Neuron (in vitro differentiated cells): ENCODE measurements around the gene CNPY2.
"Not testable (repeated sequence)": the region's sequence is repeated elsewhere in the genome, so short reads cannot be mapped to it uniquely, and the experiment has no call there.

Source experiments
- H2AFZ ChIP-seq: one replicate; pipeline ENCODE4 v1.6.1; 2013; ENCODE audit warnings: low read depth, mild to moderate bottlenecking, inconsistent platforms, low read length, moderate library complexity
- H3K27me3 ChIP-seq: one replicate; pipeline ENCODE4 v1.6.1; 2013; ENCODE audit warnings: low read length; ENCODE audit not compliant: insufficient read depth
- H3K36me3 ChIP-seq: one replicate; pipeline ENCODE4 v1.6.1; 2013; ENCODE audit warnings: low read length; ENCODE audit not compliant: insufficient read depth
- H3K4me1 ChIP-seq: one replicate; pipeline ENCODE4 v1.6.1; 2013; ENCODE audit warnings: low read length; ENCODE audit not compliant: insufficient read depth
- H3K4me3 ChIP-seq: 2 replicates; pipeline ENCODE4 v1.5.1; 2013; ENCODE audit warnings: mild to moderate bottlenecking, low read length, moderate library complexity
- H3K9me3 ChIP-seq: one replicate; pipeline ENCODE4 v1.6.1; 2013; ENCODE audit warnings: low read length

CNPY2 gene

DNA sequence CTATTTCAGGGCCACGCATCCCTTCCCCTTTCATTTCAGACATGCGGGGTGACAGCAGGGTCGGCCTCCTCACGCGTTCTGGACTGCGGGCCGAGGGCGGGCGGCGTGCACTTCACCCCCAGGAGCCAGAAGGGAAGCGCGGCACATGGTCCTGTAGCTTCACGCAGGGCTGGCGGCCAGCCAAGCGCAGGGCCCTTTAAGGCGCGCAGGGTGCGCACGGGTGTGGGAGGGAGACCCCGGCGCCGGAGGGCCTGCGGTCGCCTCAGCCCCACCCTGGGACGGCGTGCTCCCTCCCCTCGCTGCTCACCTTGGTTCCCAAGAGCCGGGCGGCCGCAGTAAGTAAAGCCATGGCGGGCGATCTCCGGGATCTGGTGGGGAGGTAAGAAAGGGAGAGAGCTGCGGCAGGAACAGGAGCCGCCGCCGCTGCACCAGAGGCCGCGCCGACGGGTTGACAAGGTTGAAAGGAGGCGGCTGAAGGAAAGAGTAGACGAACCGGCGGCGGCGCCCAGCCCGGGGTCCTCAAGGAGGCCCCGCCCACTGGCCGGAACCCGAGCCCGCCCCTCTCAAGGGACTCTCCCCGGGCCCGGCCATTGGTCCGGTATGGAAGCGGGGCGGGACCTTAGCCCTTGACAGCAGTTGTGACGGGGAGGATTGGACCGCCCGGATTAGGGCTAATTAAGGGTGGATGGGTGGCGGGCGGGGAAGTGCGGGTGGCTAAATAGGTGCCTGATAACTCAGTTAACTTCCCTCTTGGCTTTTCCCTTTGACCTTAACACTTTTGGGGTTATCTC lies 15.7 kb downstream of the CNPY2 start, which contains the start of gene CS:
Gene CS (minus strand): TSS at position 478 of the 791 bp plus-strand sequence. CDS start 129 bp downstream, at position 349.
- peaks cover 19% of the 10 kb centered on the region for H3K4me1 ChIP-seq
- H3K4me3 ChIP-seq, result peak within 1 kb of the TSS; percentile 87
- peaks cover 40% of the 10 kb centered on the region for H3K36me3 ChIP-seq
- H3K9me3 ChIP-seq, result no peaks in the 10 kb centered on the region
- peak within 1 kb of the TSS; percentile 2 for H2AFZ ChIP-seq
- H3K27me3 ChIP-seq, result no peaks in the 10 kb centered on the region

DNA sequence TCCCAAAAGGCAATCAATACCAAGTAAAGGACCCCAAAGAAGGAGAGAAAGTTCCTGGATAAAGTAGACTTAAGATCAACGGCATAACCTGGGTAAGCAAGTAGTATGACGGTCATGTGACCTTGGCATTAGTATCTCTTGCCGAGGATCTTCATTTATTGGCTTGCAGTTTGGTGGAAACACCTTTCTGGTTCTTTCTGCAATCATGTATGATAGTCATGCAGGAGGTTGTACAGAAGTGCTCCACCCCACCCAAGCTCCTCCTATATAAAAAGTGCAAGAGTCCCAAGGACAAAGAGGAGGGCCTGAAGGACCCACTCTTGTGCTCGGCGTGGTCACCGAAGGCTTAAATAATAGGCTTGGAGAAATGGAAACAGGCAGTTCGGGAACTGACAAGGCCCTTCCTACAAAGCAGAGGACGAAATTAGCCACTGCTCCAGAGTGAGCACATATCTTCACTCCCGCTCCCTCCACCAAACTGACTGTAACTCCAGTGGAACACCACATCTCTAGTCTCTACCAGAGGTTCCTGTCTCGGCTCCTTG lies 16.4 kb downstream of the CNPY2 start:
- H3K27me3 ChIP-seq, result no peaks in the 10 kb centered on the region
- peak overlapping the region; percentile 2 for H2AFZ ChIP-seq
- peaks cover 19% of the 10 kb centered on the region for H3K4me1 ChIP-seq
- peak overlapping the region; percentile 87 for H3K4me3 ChIP-seq
- H3K36me3 ChIP-seq, result peaks cover 39% of the 10 kb centered on the region
- H3K9me3 ChIP-seq, result no peaks in the 10 kb centered on the region

DNA sequence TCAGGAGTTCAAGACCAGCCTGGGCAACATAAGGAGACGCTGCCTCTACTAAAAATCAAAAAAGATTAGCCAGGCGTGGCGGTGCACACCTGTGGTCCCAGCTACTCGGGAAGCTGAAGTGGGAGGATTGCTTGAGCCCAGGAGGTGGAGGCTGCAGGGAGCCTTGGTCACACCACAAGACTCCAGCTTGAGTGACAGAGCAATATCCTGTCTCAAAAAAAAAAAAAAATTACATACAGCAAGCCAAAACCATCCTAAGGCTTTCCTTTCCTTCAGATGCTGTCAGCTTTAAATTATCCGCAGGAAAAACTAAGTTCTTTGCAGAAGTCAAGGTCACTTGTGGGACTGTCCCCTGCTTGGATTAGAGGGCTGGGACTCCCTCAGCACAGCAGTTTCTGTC lies 17.0 kb downstream of the CNPY2 start:
- Histone ChIP-seq H3K9me3 (no peaks in the 10 kb centered on the region), H3K4me1 (peaks cover 19% of the 10 kb centered on the region), H3K36me3 (peaks cover 40% of the 10 kb centered on the region), H2AFZ (no peak overlapping the region), H3K27me3 (no peaks in the 10 kb centered on the region), H3K4me3 (peak overlapping the region; percentile 87)

DNA sequence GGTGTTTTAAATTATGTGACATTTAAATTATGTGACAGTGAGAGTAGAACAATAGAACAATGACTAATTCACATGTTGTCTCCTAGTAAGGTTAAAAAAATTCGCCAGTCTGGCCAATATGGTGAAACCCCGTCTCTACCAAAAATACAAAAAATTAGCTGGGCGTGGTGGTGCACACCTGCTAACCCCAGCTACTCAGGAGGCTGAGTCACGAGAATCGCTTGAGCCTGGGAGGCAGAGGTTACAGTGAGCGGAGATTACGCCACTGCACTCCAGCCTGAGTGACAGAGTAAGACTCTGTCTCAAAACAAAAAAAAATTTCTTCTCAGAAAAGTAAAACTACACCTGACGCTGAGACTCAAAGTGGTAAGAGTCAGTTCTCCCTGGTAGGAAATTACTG lies 18.4 kb downstream of the CNPY2 start:
- Histone ChIP-seq H3K36me3 (peaks cover 42% of the 10 kb centered on the region), H3K4me3 (no peak overlapping the region)

DNA sequence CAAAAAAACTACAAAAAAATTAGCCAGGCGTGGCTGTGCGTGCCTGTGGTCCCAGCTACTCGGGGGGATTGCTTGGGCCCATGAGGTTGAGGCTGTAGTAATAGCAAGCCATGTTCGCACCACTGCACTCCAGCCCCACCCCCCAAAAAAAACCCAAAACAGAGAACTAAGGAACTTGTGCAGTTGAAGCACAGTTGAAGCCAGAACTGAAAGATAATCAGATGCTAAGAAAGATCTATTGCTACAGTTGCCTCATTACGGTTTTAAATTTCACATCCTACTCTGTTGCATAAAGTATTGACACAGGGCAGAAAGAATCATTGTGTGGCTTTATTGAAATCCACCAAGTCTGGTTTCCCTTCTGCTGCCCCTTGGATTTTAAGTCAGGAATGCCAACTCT lies 19.5 kb downstream of the CNPY2 start:
- no peak overlapping the region for H2AFZ ChIP-seq
- H3K27me3 ChIP-seq, result no peaks in the 10 kb centered on the region
- peaks cover 19% of the 10 kb centered on the region for H3K4me1 ChIP-seq
- H3K4me3 ChIP-seq, result no peak overlapping the region
- no peaks in the 10 kb centered on the region for H3K9me3 ChIP-seq
- peaks cover 44% of the 10 kb centered on the region for H3K36me3 ChIP-seq

More for the DNA sequence above, 18.4 kb downstream of the CNPY2 start:
- H3K27me3 ChIP-seq, result no peaks in the 10 kb centered on the region
- no peaks in the 10 kb centered on the region for H3K9me3 ChIP-seq
- H3K4me1 ChIP-seq, result peaks cover 19% of the 10 kb centered on the region
- no peak overlapping the region for H2AFZ ChIP-seq

DNA sequence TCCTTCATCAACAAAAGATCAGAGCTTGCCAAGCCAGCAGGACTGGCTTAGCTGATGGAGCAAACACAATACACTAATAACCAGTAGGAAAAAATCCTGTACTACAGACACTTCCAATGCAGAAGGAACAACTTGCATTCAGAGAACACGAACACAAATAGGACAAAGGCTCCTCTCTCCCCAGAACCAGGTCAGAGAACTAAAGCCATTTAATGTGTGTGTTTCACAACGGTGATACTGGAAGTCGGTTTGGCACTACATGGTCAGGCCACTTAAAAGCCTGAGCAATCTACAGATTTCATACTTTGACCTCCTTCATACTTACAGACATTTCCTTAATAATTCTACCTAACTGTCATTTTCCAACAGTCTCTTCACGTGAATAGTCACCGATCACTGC lies 22.0 kb downstream of the CNPY2 start:
- no peak overlapping the region for H2AFZ ChIP-seq
- H3K4me1 ChIP-seq, result peaks cover 6% of the 10 kb centered on the region
- peaks cover 52% of the 10 kb centered on the region for H3K36me3 ChIP-seq
- no peaks in the 10 kb centered on the region for H3K27me3 ChIP-seq
- H3K9me3 ChIP-seq, result no peaks in the 10 kb centered on the region
- no peak overlapping the region for H3K4me3 ChIP-seq

DNA sequence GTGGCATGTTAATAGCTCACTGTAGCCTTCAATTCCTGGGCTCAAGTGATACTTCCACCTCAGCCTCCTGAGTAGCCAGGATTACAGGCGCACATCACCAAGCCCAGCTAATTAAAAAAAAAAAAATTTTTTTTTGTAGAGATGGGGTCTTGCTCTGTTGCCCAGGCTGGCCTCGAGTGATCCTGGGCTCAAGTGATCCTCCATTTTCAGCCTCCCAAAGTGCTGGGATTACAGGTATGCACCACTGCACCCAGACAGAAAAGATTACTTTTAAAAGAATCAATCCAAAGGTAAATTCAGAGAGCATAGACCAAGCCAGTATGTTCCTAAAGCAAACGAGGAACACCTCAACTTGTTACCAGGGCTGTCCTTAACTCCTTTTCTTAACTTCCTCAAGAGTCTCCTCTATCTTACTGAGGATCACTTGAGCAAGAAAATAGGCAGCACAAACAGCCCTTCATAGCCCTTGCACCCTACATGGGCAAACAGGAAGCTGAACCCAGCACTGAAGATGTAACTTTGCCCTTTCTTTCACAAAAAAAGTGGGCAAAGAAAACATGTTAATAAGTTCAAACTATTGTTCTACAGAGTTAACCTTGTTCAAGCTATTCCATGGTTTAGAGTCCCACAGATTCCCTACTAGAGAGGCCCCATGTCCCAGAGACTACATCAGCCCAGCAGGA lies 26.9 kb downstream of the CNPY2 start:
- H3K27me3 ChIP-seq, result no peaks in the 10 kb centered on the region
- no peaks in the 10 kb centered on the region for H3K9me3 ChIP-seq
- no peaks in the 10 kb centered on the region for H3K4me1 ChIP-seq
- H2AFZ ChIP-seq, result no peak overlapping the region
- no peak overlapping the region for H3K4me3 ChIP-seq
- H3K36me3 ChIP-seq, result peaks cover 47% of the 10 kb centered on the region

DNA sequence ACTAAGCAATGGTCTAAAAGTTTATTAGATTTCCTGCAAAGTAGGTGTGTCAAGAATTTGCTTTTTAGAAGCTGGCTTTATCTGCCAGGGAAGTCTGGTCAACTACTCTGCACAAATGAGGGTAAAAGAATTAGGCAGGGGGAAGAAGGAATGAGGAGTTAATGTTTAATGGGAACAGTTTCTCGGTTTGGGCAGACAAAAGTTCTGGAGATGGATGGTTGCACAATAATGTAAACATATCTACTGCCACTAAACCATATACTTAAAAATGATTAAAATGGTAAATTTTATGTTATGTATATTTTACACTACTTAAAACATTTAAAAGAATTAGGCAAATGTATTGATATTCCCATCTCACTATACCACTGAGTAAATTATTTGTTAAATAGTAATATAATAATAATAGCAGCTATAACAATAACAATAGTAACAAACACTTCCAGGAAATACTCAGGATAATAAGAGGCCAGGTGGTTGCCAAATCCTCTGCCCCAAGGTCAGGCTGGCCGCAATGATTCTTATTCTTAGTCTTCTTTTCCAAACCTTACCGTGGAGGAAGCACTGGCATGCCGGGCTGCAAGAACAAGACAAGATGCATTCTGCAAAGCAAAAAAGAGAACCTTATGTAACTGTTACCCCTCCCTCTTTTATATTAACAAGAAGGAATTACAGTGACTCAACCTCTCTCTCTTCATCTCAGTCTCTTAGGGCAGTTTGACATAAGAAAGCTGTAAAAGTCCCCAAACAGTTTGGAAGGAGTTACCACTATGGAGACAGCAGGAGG lies 29.6 kb downstream of the CNPY2 start:
- H3K4me1 ChIP-seq, result no peaks in the 10 kb centered on the region
- H3K27me3 ChIP-seq, result no peaks in the 10 kb centered on the region
- H3K4me3 ChIP-seq, result no peak overlapping the region
- H2AFZ ChIP-seq, result no peak overlapping the region
- H3K9me3 ChIP-seq, result no peaks in the 10 kb centered on the region
- peaks cover 59% of the 10 kb centered on the region for H3K36me3 ChIP-seq

DNA sequence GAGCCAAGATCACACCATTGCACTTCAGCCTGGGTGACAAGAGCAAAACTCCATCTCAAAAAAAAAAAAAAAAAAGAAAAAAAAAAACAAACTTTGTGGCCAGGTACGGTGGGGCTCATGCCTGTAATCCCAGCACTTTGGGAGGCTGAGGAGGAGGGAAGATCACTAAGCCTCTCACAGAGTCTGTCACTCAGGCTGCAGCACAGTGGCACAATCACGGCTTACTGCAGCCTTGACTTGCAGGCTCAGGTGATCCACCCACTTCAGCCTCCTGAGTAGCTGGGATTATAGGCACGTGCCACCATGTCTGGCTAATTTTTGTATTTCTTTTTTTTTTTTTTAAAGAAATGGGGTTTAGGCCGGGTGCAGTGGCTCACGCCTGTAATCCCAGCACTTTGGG lies 31.5 kb downstream of the CNPY2 start:
- H2AFZ ChIP-seq, H3K9me3 ChIP-seq, H3K4me1 ChIP-seq, H3K4me3 ChIP-seq, H3K27me3 ChIP-seq: not testable (repeated sequence)
- peaks cover 69% of the 10 kb centered on the region for H3K36me3 ChIP-seq

DNA sequence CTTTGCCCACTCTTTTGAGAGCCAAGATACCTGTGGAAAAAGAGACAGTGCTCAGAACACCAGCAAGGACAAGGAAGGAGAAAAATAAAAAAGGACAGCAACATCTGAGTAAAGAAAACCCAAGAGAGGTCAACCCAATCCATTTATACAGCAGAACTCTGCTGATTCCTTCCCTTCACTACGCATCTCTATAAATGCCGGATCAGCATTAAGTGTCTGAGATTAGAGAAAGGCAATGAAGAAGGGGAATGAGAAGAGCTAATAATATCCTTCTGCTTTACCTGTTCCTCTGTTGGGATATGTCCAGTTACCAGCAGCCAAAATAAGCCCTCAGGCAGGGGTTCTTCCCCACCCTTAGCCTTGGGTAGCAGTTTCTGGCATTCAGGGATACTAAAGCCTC lies 33.2 kb downstream of the CNPY2 start:
- Histone ChIP-seq H3K4me1 (no peaks in the 10 kb centered on the region), H3K9me3 (no peaks in the 10 kb centered on the region), H3K27me3 (no peaks in the 10 kb centered on the region), H2AFZ (no peak overlapping the region), H3K36me3 (peaks cover 75% of the 10 kb centered on the region), H3K4me3 (no peak overlapping the region)

DNA sequence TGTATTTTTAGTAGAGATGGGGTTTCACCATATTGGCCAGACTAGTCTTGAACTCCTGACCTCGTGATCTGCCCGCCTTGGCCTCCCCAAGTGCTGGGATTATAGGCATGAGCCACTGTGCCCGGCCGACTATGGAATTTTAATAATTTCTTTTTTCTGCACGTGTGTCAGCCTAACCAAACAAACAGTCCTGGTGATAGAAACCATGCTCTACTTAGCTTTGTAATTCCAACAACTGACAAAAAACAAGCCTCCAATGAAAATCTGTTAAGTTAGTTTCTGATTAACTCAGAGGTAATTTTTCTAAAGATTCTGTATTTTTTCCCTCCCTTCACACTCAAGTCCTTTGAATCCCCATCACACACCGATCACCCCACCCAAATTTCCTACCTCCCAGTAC lies 33.8 kb downstream of the CNPY2 start:
- Histone ChIP-seq H3K27me3 (no peaks in the 10 kb centered on the region), H3K36me3 (peaks cover 78% of the 10 kb centered on the region), H3K9me3 (no peaks in the 10 kb centered on the region), H3K4me1 (no peaks in the 10 kb centered on the region), H3K4me3 (no peak overlapping the region), H2AFZ (no peak overlapping the region)

DNA sequence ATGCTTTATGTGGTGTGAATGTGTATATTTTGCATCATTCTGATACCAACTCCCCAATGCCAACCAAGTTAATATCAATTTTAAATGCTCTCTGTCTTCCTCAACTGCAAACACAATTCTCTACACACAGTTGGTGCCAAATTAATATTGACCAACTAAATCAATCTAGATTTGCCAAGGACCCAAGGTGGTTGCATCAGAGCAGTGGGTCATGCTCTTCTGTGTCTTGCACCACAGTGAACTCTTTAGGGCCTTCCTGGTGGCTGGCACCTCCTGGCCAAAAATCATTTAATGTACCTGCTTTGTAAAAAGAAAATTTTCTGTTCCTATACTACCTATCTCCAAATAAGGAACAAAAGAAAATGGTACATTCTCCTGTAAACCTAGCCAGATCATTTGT lies 34.9 kb downstream of the CNPY2 start:
- Histone ChIP-seq H3K4me3 (no peak overlapping the region), H3K9me3 (no peaks in the 10 kb centered on the region), H2AFZ (no peak overlapping the region), H3K4me1 (no peaks in the 10 kb centered on the region), H3K27me3 (no peaks in the 10 kb centered on the region), H3K36me3 (peaks cover 77% of the 10 kb centered on the region)

DNA sequence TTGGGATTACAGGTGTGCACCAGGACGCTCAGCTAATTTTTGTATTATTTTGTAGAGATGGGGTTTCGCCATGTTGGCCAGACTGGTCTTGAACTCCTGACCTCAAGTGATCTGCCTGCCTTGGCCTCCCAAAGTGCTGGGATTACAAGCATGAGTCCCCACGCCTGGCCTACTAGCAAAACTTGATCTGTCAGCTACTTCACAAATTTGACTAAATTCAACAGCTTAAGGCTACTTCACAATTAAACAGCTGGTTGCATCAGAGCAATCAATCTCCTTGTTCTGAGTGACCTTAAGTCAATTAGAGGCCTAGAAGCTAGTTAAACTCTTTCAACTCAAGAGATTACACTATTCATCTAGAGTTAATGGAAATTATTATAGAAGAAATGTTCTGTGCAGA lies 36.9 kb downstream of the CNPY2 start:
- Histone ChIP-seq H3K4me1 (no peaks in the 10 kb centered on the region), H3K27me3 (no peaks in the 10 kb centered on the region), H3K9me3 (no peaks in the 10 kb centered on the region), H3K36me3 (peaks cover 84% of the 10 kb centered on the region), H3K4me3 (no peak overlapping the region), H2AFZ (no peak overlapping the region)
